Testis (tissue), 3 donors: ENCODE measurements around the gene HNF1B. TPM values are rescaled to one million over a fixed set of nuclear protein-coding genes. Genes with fewer than 3 reads are reported as not detected.
A peak's percentile ranks its signal among the peaks of the same experiment; 100 is the strongest.

Experiments used
- DNase-seq: peaks from one replicate; pipeline ENCODE4 v3.0.0-alpha.2; 2019
- H3K27ac ChIP-seq, 2 donors: fragments of 200-600 bp; sonication (generic); one replicate each; pipeline ENCODE4 v1.5.1; 2019
- H3K27me3 ChIP-seq: fragments of 200-600 bp; sonication (generic); one replicate; pipeline ENCODE4 v1.5.1; 2019
- H3K36me3 ChIP-seq: fragments of 200-600 bp; sonication (generic); one replicate; pipeline ENCODE4 v1.5.1; 2017; ENCODE audit warnings: low read depth; ENCODE audit errors: missing control alignments
- H3K4me1 ChIP-seq: fragments of 200-600 bp; sonication (generic); one replicate; pipeline ENCODE4 v1.5.1; 2019
- H3K4me3 ChIP-seq, 2 donors: fragments of 200-600 bp; sonication (generic); one replicate each; pipeline ENCODE4 v1.5.1; 2017 to 2019
- H3K9me3 ChIP-seq: fragments of 200-600 bp; sonication (generic); one replicate; pipeline ENCODE4 v1.5.1; 2017
- CTCF ChIP-seq, 3 experiments: fragments of 450-650 bp in 2 of 3; fragments of 200-600 bp in 1 of 3; sonication (generic) in 1 of 3; IDR thresholded peaks; one replicate each; pipeline ENCODE4 v1.5.1; 2016 to 2019; ENCODE audit warnings: antibody characterized with exemption in 3 of 3, mild to moderate bottlenecking in 2 of 3, moderate library complexity in 1 of 3
- POLR2A ChIP-seq: fragments of 450-650 bp; IDR thresholded peaks from one replicate; pipeline ENCODE4 v1.6.1; 2017; ENCODE audit warnings: antibody characterized with exemption, mild to moderate bottlenecking, moderate library complexity
- WGBS, 2 donors: methylation state at CpG; one replicate each; pipeline ENCODE4 v1.1.5; 2018; 5-methylcytosine and 5-hydroxymethylcytosine counted together
- intact Hi-C: fragments of 100-400 bp; cut with DNase I; formaldehyde crosslinking; loops from one replicate; pipeline ENCODE4 v1.15.1; 2023; ENCODE audit warnings: low total_unique reads
- polyA plus RNA-seq: library from polyadenylated mRNA; stranded (reverse); fragments of 350-450 nt; fragmentation: Illumina TruSeq; extraction: RNeasy Lipid Tissue Mini Kit (QIAGEN cat#74804); gene quantifications from one replicate; pipeline ENCODE4 v1.2.3, GENCODE V29; 2014; ENCODE audit warnings: low read depth, low replicate concordance; ENCODE audit not compliant: insufficient read depth
- total RNA-seq, 2 donors: library from RNA; depleted of rRNA; stranded (reverse); fragments of >200 nt; gene quantifications; one replicate each; pipeline ENCODE4 v1.2.3, GENCODE V29; 2016

HNF1B gene
- total and polyA plus RNA-seq, 3 donors from 2014 or later, result 2.9 to 6.3 (median 3.2) TPM

- Histone ChIP-seq H3K36me3 (no peaks in the 10 kb centered on the region), H3K27ac (no peak overlapping the region), H3K4me1 (peaks cover 18% of the 10 kb centered on the region), H3K27me3 (peaks cover 6% of the 10 kb centered on the region), H3K4me3 (peak overlapping the region in 1 of 2 donors; percentile 34), H3K9me3 (no peaks in the 10 kb centered on the region)
- intact Hi-C loops, result no loop called here
- no peak for TF ChIP-seq CTCF (IDR thresholded peaks at IDR 0.05)
- no peak for TF ChIP-seq POLR2A
- 14% methylated on average over 22 of the region's 22 CpGs for WGBS, 2 donors
- no peak for DNase-seq
Measured at GRCh38 chr17:37741341-37742115, 3.3 kb downstream of the HNF1B start.

- TF ChIP-seq POLR2A, result no peak
- TF ChIP-seq CTCF (IDR thresholded peaks at IDR 0.05), result no peak
- Histone ChIP-seq H3K4me3 (no peak overlapping the region), H3K27ac (no peak overlapping the region), H3K4me1 (peaks cover 18% of the 10 kb centered on the region), H3K27me3 (peaks cover 6% of the 10 kb centered on the region), H3K9me3 (no peaks in the 10 kb centered on the region), H3K36me3 (no peaks in the 10 kb centered on the region)
- 15 to 17% methylated on average over 4 of the region's 4 CpGs for WGBS, 2 donors
- no peak for DNase-seq
- intact Hi-C loops, result no loop called here
Measured at GRCh38 chr17:37740915-37741314, 3.9 kb downstream of the HNF1B start.

- H3K9me3 ChIP-seq, result no peaks in the 10 kb centered on the region
- intact Hi-C loops, result no loop called here
- peaks cover 6% of the 10 kb centered on the region for H3K27me3 ChIP-seq
- H3K4me3 ChIP-seq, result no peak overlapping the region
- no peak overlapping the region for H3K27ac ChIP-seq
- TF ChIP-seq POLR2A (no peak), CTCF (IDR thresholded peaks at IDR 0.05) (no peak)
- H3K4me1 ChIP-seq, result peaks cover 5% of the 10 kb centered on the region
- no peaks in the 10 kb centered on the region for H3K36me3 ChIP-seq
- no peak for DNase-seq
- 78 to 83% methylated on average over 2 of the region's 2 CpGs for WGBS, 2 donors
Measured at GRCh38 chr17:37737971-37738370, 6.9 kb downstream of the HNF1B start.

- intact Hi-C loops, result no loop called here
- no peaks in the 10 kb centered on the region for H3K9me3 ChIP-seq
- H3K4me3 ChIP-seq, result no peak overlapping the region
- no peaks in the 10 kb centered on the region for H3K36me3 ChIP-seq
- peaks cover 6% of the 10 kb centered on the region for H3K27me3 ChIP-seq
- no peak overlapping the region for H3K27ac ChIP-seq
- 87 to 95% methylated on average over 1 of the region's 1 CpG for WGBS, 2 donors
- no peak for DNase-seq
- no peak for TF ChIP-seq CTCF (IDR thresholded peaks at IDR 0.05)
- H3K4me1 ChIP-seq, result peaks cover 4% of the 10 kb centered on the region
Measured at GRCh38 chr17:37737081-37737480, 7.8 kb downstream of the HNF1B start.

GRCh38 chr17:37736428-37736827 is 8.4 kb downstream of the HNF1B start:
- no peak for DNase-seq
- Histone ChIP-seq H3K27ac (no peak overlapping the region), H3K4me3 (no peak overlapping the region), H3K27me3 (peaks cover 6% of the 10 kb centered on the region), H3K36me3 (no peaks in the 10 kb centered on the region), H3K9me3 (no peaks in the 10 kb centered on the region), H3K4me1 (no peaks in the 10 kb centered on the region)
- TF ChIP-seq POLR2A (no peak), CTCF (IDR thresholded peaks at IDR 0.05) (no peak)
- WGBS, 2 donors, result 69 to 79% methylated on average over 6 of the region's 6 CpGs
- intact Hi-C loops, result no loop called here
